GM23248 (cell line): ENCODE measurements around the gene RNASE7.

Source experiments
- EZH2 ChIP-seq: fragments of 200-600 bp; sonication (generic); IDR thresholded peaks from 2 replicates; pipeline ENCODE4 v1.6.1; 2018; ENCODE audit warnings: antibody characterized with exemption, mild to moderate bottlenecking; ENCODE audit not compliant: insufficient read depth, poor library complexity, severe bottlenecking
- EZH2phosphoT487 ChIP-seq: fragments of 200-600 bp; sonication (generic); IDR thresholded peaks from 2 replicates; pipeline ENCODE4 v1.6.1; 2018; ENCODE audit warnings: antibody characterized with exemption, moderate library complexity, mild to moderate bottlenecking, low read depth; ENCODE audit not compliant: insufficient read depth

DNA sequence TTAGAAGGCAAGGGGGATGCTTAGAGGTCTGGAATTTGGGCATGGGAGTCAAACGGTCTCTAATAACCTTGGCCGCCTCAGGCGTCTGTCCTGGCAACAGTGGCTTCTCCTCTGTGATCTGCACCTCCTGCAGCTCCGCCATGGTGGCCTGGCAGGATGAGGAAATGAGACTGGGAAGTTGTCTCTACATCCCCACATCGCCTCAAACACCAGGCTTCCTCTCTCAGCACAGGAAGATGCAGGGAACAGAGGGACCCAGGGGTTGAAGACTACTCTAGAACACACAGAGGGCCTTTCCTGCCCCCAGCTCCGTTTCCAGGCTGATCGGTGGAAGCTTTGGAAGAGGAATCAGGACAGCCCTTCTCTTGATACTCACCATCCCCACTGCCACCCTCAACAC, 19.0 kb upstream of the RNASE7 start:
- TF ChIP-seq EZH2 (no peak), EZH2phosphoT487 (no peak)
